Vagina (tissue), 2 donors: ENCODE results near the gene DMD.

Experiments used
- POLR2AphosphoS5 ChIP-seq, 2 donors: sonication (generic); formaldehyde crosslinking; IDR thresholded peaks; one replicate each; pipeline ENCODE4 v1.9.0; 2017; ENCODE audit warnings: antibody characterized with exemption in 2 of 2, mild to moderate bottlenecking in 2 of 2, low read depth in 1 of 2; ENCODE audit not compliant: insufficient read depth in 1 of 2
- TF ChIP-seq, protein P1 (sequence below), 3 experiments: fragments of 450-650 bp in 2 of 3; fragments of 200-600 bp in 1 of 3; sonication (generic) in 1 of 3; IDR thresholded peaks; one replicate each; pipeline ENCODE4 v1.5.1; 2017 to 2019; ENCODE audit warnings: antibody characterized with exemption in 3 of 3, mild to moderate bottlenecking in 2 of 3, moderate library complexity in 2 of 3

DNA sequence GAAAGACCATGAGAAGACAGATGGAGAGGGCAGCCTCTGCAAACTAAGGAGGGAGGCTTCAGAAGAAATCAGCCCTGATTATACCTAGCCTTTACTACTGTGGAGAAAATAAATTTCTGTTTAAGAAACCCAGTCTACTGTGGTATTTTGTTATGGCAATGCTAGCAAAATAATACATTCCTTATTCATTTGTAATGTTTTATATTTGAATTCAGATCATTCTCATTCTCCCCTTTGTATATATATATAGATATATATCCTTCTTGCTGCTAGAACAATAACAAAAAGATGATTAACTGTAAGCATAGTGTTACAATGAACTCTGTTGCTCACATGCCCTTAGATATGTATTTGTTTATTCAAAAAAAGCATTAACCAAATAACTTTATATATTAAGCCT, 22.5 kb downstream of the DMD start:
- TF ChIP-seq POLR2AphosphoS5 (IDR thresholded peaks at IDR 0.05; ENCODE audit: insufficient read depth in 1 of 2, low read depth in 1 of 2), result no peak
- TF ChIP-seq, protein P1, sequence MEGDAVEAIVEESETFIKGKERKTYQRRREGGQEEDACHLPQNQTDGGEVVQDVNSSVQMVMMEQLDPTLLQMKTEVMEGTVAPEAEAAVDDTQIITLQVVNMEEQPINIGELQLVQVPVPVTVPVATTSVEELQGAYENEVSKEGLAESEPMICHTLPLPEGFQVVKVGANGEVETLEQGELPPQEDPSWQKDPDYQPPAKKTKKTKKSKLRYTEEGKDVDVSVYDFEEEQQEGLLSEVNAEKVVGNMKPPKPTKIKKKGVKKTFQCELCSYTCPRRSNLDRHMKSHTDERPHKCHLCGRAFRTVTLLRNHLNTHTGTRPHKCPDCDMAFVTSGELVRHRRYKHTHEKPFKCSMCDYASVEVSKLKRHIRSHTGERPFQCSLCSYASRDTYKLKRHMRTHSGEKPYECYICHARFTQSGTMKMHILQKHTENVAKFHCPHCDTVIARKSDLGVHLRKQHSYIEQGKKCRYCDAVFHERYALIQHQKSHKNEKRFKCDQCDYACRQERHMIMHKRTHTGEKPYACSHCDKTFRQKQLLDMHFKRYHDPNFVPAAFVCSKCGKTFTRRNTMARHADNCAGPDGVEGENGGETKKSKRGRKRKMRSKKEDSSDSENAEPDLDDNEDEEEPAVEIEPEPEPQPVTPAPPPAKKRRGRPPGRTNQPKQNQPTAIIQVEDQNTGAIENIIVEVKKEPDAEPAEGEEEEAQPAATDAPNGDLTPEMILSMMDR (IDR thresholded peaks at IDR 0.05), result no peak
